GM19397 (cell line): ENCODE measurements around the gene CHD2.
"Not testable (repeated sequence)": the region's sequence is repeated elsewhere in the genome, so short reads cannot be mapped to it uniquely, and the experiment has no call there.

Experiments used
- ATAC-seq: cut with Tn5 transposase; IDR thresholded peaks from one replicate; pipeline ENCODE4 v1.9.1; 2021; ENCODE audit warnings: mild to moderate bottlenecking, moderate library complexity; ENCODE audit not compliant: unreplicated experiment

CHD2 gene

DNA sequence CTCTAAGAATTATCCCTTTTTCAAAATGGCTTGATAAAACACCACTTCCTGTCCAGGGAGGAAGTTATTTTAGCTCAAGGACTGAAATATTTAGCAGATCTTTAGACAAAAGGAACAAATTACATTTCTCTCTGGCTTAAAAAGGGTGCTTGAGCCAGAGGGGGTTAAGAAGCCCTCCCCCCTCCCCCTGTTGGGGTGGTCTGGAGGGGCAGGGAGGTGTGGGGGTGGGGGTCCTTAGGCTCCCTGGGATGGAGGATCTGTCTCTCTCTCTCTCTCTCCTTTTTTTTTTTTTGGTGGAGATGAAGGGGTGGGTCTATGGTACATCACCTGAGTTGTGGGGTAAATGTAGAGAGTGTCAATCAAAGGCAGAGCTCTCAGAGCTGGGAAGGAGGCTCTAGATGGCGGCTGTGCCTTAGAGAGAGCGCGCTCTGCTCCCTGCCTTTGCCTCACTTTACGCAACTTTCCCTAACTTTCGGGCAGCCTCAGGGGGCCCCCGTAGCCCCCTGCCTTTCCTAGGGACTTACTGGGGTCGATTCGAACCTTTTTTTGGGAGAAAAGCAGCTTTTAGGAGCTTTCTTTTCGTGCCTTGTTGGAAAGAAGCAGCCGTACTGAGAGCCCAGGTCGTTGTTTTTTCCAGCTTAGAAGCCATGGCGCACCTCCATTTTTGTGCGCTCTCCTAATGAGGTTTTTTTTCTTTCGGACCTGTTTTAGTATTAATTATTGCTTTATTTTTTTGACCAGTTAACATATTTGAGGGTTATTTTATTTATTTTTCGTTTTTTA is at the start of gene CHD2:
Gene CHD2, plus strand, starts transcription at position 377 of the 783 bp plus-strand sequence. CDS start 914 bp downstream, outside the sequence.
- ATAC-seq, result peak; percentile 54

- no peak for ATAC-seq
These were observed 46.9 kb upstream of the CHD2 start for GRCh38 chr15:92853222-92853621.

GRCh38 chr15:92861742-92862141 is 38.4 kb upstream of the CHD2 start:
- ATAC-seq, result no peak

DNA sequence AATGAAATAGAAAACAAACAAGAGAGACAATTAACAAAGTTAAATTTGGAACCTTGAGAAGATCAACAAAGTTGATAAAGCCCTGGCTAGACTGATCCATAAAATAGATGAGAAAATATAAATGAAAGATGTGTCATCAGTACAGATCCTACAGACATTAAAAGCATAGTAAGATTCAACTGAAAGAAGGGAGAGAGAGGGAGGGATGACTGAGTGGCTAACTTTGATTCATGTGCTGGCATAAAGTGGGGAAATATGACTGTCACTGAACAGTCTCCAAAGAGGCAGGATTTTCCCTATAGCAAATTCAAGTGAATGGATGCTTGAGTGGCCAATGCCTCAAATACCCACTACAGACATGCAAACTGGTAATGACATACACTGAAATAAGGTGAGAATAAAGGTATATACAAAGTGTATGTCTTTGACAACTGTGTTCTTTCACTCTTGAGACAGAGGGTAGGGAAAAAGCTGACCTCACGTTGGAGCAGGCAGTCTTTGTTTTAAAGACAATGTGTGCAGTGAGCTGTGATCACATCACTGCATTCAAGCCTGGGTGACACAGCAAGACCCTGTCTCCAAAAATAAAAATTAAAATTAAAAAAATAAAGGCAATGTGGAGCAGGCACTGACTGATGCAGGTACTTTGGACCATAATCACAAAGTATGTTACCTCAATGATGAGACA is 35.9 kb upstream of the CHD2 start:
- ATAC-seq, result no peak

DNA sequence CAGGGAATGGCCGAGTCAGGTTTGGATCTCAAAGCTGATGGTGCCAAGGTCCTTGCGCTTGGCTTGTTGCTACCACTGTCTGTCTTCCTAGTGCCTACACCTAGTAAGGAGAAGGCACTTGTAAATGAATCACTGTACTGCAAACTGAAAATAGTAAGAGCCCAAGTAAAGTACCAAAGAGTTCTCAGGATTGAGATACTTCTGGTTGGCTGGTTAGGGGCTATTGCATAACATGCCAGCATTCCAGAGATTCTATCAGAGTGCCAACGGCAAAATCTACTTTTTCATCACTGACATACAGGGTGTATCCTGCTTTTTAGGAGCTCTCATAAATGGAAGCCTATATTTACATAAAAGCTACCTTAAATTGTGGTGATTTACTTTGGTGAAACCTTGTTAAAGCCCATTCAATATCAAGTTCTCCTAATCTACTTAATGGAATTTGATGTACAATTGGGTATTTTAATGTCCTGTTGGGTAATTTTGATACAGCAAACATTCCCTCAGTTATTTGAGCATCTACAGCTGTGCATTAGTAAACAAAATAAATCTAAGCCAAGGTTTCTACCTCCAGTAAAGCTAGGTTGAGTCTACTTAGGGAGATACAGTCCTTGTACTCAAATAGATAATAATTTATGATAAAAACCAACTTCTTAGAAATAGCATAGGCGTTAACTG is 30.7 kb upstream of the CHD2 start:
- no peak for ATAC-seq

GRCh38 chr15:92870010-92870591 is 30.0 kb upstream of the CHD2 start:
- ATAC-seq, result no peak

- not testable (repeated sequence) for ATAC-seq
These were observed 27.2 kb upstream of the CHD2 start for GRCh38 chr15:92872967-92873366.

GRCh38 chr15:92877000-92877399 is 23.1 kb upstream of the CHD2 start:
- ATAC-seq, result no peak

DNA sequence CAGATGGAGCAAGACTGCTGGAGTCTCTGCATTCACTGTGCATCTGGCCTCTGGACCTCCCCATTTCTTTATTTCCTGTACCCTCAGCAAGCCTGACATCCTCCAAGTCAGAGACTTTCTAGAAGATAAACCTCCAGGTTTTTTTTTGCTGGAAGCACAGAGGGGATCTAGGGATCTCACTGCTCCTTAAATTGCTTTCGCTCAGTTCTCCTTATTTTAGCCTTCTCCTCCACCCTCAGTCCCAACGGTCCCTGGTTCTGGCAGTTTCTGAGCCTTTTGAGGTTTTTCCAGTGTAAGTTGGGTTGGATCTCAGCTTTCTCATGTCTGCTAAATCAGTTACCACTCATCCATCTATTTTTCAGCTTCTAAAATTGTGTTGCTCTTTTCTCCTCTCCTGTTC is 22.7 kb upstream of the CHD2 start:
- no peak for ATAC-seq

GRCh38 chr15:92878593-92879053 is 21.5 kb upstream of the CHD2 start:
- no peak for ATAC-seq

DNA sequence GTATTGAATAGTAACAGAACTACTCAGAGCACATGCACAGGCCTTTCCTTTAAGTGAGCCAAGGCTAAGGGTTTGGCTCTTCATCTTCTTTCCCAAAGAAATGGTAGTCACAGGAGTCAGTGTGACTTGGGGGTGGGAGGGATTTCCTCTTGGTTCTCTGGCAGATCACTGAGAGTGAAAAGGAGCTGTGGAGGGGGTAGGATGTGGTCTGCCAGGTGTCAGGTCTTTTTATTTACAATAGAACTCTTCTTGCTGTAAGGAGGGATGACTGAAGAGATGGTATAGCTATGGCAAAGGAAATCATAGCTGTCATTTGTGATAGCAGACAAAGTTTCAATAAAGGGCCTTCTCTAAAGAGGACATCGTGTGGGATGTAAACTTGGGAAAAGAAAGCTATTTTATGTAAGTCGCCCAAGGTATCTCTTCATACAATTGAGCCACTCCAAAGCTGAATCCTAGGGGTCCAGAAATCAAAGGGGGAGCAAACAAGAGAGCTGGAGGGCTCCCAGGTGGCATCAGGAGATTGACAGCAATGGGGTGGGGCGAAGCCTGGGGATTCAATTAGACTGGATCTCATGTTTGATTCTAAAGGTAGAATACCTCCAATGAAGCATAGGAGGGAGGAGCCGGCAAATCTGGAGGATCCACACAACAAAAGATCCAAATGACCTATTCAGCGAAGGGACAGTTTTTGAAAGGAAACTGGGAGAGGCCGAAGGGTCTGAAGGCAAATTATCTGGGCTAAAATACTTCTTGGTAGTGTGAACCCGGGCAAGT is 20.0 kb upstream of the CHD2 start:
- ATAC-seq, result no peak

- no peak for ATAC-seq
These were observed 19.3 kb upstream of the CHD2 start for GRCh38 chr15:92880796-92881195.

- no peak for ATAC-seq
These were observed 18.8 kb upstream of the CHD2 start for GRCh38 chr15:92881211-92881754.

- ATAC-seq, result peak; percentile 95
These were observed 18.1 kb upstream of the CHD2 start for GRCh38 chr15:92881802-92882696.

DNA sequence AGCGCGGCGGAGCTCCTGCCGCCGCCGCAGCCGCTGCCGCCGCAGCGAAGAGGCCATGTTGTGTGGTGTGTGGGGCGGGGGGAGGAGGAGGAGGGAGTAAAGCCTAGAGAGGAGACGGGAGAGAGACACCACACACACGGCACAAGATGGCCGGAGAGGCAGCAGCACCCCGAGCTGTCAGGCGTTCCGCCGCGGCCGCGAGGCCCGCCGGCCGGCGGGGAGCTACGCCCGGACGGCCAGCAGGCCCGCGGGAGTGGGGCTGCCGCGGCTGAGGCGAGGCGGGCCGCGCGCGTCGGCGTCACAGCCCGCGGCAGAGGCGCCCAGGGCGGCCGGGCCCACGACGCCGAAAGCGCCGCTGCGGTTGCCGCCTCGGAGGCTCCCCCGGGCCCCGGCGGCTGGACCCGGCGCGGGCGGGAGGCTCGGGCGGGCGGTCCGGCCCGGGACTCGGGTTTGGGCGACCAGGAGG is 17.4 kb upstream of the CHD2 start:
- peak; percentile 73 for ATAC-seq

DNA sequence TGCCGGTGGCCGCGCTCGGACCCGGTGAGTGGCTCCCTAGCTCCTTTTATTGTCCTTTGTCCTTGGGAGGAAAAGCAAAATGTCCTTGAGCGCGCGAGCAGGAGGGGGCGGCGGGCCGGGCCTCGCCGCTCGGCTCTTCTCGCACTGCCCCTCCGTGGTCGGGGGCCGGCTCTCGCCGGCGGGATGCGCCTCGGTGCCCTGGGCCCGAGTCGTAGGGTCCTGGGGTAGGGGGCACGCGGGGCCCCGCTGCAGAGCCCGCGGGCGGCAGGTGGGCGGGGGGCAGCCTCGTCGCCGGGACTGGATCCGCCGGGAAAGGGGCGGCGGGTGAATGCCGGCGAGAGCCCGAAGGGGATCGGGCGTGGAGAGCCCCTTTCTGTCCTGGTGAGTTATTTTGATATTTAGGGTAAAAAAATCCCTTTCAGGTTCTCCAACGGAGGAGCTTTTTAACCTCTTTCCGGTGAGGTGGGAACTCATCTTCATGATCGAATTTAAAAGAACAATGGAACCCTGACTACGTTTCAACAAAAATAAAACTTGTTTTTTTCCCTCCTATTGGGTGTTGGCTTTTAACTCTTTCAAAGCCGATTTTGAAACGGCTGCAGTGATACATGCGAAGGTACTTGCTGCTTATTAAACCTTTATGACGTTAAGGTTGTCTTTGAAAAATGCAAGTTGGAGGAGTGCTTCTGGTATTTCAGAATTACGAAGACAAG is 16.8 kb upstream of the CHD2 start:
- peak; percentile 13 for ATAC-seq

GRCh38 chr15:92883876-92884435 is 16.2 kb upstream of the CHD2 start:
- ATAC-seq, result no peak
